Stomach smooth muscle (tissue), 2 donors: ENCODE data around the gene OPA3.

ENCODE experiments used
- H3K27ac ChIP-seq: one replicate; pipeline ENCODE4 v1.7.0; 2013; ENCODE audit warnings: mild to moderate bottlenecking, low read length, inconsistent platforms
- H3K27me3 ChIP-seq, 2 donors: one replicate each; pipeline ENCODE4 v1.7.0; 2013; ENCODE audit warnings: low read length in 2 of 2; ENCODE audit not compliant: insufficient read depth in 2 of 2, control insufficient read depth in 1 of 2
- H3K36me3 ChIP-seq, 2 donors: one replicate each; pipeline ENCODE4 v1.7.0; 2013; ENCODE audit warnings: low read length in 2 of 2; ENCODE audit not compliant: control insufficient read depth in 2 of 2, insufficient read depth in 2 of 2
- H3K4me1 ChIP-seq: one replicate; pipeline ENCODE4 v1.7.0; 2013; ENCODE audit warnings: low read length; ENCODE audit not compliant: control insufficient read depth, insufficient read depth
- H3K4me3 ChIP-seq, 2 donors: one replicate each; pipeline ENCODE4 v1.7.0; 2013; ENCODE audit warnings: low read length in 2 of 2
- H3K9ac ChIP-seq, 2 donors: one replicate each; pipeline ENCODE4 v1.7.0; 2013; ENCODE audit warnings: low read length in 2 of 2, mild to moderate bottlenecking in 1 of 2
- H3K9me3 ChIP-seq, 2 donors: one replicate each; pipeline ENCODE4 v1.7.0; 2013; ENCODE audit warnings: low read length in 2 of 2; ENCODE audit not compliant: control insufficient read depth in 2 of 2
- donor health status: healthy.
- donor health status: Pancreatic carcinoma.

OPA3 gene

DNA sequence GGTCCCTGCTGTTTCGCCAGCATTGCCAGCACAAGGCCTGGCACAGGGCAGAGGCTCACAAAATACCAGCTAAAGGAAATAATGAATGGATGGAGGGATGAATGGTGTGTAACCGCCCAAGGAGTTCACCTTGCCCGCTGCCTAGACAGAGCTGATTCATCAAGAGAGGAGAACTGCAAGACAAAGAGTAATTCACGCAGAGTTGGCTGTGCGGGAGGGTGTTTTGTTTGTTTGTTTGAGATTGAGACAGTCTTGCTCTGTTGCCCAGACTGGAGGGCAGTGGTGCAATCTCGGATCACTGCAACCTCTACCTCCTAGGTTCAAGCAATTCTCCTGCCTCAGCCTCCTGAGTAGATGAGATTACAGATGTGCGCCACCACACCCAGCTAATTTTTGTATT lies 3.0 kb downstream of the OPA3 start:
- Histone ChIP-seq H3K36me3 (no peaks in the 10 kb centered on the region), H3K9me3 (no peaks in the 10 kb centered on the region), H3K27ac (no peak overlapping the region), H3K4me3 (no peak overlapping the region), H3K9ac (no peak overlapping the region), H3K4me1 (peaks cover 18% of the 10 kb centered on the region), H3K27me3 (no peaks in the 10 kb centered on the region)

DNA sequence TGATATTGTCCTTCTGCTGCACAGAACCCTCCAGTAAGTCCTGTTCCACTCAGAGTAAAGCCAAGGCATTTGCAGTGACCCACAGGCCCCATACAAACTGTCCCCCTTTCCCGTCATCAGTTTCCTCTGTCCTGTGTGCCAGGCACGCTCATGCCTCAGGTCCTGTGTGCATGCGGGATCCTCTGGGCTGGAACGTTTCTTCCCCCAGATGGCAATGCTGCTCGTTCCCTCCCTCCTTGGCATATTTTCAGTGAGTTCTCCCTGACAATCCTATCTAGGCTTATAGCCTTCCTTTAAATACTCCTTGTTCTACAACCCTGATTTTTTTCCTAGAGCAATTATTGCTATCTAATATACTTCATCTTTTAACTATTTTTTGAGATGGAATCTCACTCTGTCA lies 5.7 kb downstream of the OPA3 start:
- Histone ChIP-seq H3K9ac (no peak overlapping the region), H3K27ac (no peak overlapping the region), H3K9me3 (no peaks in the 10 kb centered on the region), H3K4me3 (no peak overlapping the region), H3K4me1 (peaks cover 13% of the 10 kb centered on the region), H3K36me3 (peaks cover 0 to 2% of the 10 kb centered on the region in 2 donors), H3K27me3 (no peaks in the 10 kb centered on the region)

DNA sequence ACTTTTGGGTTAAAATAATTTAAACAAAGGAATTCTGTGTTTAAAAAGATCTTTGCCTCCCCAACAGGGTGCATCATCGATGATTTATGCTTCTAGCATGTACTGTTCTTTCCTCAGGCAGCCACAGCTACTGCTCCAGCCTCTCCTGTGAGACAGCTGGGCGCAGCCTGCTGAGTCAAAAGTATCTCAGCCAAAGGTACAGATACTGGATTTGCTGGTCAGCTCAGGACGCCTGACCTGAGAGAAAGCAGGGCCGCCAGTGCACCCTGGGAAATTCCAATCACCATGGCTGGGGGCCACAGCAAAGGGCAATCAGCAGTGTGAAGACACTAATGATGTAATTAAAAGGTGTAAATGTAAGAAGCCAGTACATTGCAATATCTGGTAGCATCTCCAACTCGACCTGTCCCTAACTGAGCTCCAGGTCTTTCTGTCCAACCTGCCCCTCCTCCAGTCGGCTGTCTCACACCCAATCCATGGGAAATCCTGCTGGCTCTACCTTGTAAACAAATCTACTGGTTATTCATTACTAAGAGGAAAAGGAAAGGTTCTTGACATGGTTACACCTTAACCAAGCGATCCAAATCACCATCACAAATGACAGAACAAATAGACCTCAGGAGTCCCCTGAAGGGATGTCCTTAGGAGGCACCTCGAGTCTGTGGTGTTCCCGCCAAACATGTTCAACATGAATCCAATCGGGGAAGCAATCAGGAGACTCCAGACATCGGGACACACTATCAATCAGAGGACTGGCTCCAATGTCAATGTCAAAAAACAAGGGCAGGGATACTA lies 7.3 kb downstream of the OPA3 start:
- H3K36me3 ChIP-seq: peaks cover 2% of the 10 kb centered on the region in 2 donors
- H3K9me3 ChIP-seq: no peaks in the 10 kb centered on the region
- peaks cover 9% of the 10 kb centered on the region for H3K4me1 ChIP-seq
- H3K27ac ChIP-seq: no peak overlapping the region
- no peak overlapping the region for H3K4me3 ChIP-seq
- H3K9ac ChIP-seq: no peak overlapping the region
- no peaks in the 10 kb centered on the region for H3K27me3 ChIP-seq

DNA sequence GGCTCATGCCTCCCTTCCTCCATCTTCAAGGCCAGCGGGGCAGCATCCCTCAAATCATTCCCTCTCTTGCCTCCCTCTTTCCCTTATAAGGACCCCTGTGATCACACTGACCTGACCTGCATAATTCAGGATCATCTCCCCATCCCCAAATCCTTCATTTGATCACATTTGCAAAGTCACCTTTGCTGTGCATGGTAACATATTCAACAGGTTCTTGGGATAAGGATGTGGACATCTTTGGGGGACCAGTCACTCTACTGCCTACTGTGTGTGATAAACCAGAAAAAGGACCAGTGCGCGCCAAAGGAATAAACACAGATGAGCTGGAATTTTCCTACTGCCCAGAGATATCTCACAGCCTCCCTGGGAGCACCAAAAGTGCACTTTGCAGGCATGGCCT lies 7.9 kb downstream of the OPA3 start:
- Histone ChIP-seq H3K36me3 (peaks cover 2% of the 10 kb centered on the region in 2 donors), H3K27me3 (no peaks in the 10 kb centered on the region), H3K27ac (no peak overlapping the region), H3K4me3 (no peak overlapping the region), H3K9me3 (no peaks in the 10 kb centered on the region), H3K4me1 (peaks cover 9% of the 10 kb centered on the region), H3K9ac (no peak overlapping the region)

DNA sequence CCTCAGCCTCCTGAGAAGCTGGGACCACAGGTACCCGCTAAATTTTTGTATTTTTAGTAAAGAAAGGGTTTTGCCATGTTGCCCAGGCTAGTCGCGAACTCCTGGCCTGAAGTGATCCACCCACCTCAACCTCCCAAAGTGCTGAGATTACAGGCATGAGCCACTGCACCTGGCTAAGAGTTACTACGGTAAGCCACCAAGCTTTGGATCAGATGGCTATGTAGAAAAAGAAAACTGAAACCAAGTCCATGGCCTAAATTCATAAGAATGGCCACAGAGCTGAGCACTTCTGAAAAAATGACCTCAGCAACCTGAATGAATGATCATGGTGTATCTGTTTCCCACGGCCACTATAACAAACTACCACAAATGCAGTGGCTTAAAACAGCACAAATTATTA lies 9.4 kb downstream of the OPA3 start:
- Histone ChIP-seq H3K27ac (no peak overlapping the region), H3K36me3 (peaks cover 2% of the 10 kb centered on the region in 2 donors), H3K9me3 (no peaks in the 10 kb centered on the region), H3K27me3 (no peaks in the 10 kb centered on the region), H3K9ac (no peak overlapping the region), H3K4me3 (no peak overlapping the region), H3K4me1 (peaks cover 9% of the 10 kb centered on the region)

DNA sequence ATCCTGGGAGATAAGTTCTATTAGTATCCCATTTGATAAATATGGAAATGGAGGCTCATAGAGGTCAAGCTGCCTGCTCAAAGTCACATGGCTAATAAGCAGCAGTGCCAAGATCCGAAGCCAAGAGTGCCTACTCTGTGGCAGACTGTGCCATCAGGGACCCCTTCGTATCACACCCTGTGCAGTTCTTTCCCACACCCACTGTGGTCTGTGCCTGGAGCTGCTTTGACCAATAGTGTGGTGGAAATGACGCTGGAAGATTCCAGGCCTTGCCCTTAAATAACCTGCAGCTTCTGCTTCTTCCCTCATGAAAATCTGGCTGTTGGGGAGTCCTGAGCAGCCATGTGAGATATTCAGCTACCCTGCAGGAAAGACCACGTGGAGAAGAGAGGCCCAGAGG lies 10.1 kb downstream of the OPA3 start:
- peaks cover 9% of the 10 kb centered on the region for H3K4me1 ChIP-seq
- H3K9me3 ChIP-seq: no peaks in the 10 kb centered on the region
- H3K36me3 ChIP-seq: peaks cover 2% of the 10 kb centered on the region in 2 donors
- no peak overlapping the region for H3K4me3 ChIP-seq
- no peak overlapping the region for H3K27ac ChIP-seq
- no peak overlapping the region for H3K9ac ChIP-seq
- no peaks in the 10 kb centered on the region for H3K27me3 ChIP-seq

DNA sequence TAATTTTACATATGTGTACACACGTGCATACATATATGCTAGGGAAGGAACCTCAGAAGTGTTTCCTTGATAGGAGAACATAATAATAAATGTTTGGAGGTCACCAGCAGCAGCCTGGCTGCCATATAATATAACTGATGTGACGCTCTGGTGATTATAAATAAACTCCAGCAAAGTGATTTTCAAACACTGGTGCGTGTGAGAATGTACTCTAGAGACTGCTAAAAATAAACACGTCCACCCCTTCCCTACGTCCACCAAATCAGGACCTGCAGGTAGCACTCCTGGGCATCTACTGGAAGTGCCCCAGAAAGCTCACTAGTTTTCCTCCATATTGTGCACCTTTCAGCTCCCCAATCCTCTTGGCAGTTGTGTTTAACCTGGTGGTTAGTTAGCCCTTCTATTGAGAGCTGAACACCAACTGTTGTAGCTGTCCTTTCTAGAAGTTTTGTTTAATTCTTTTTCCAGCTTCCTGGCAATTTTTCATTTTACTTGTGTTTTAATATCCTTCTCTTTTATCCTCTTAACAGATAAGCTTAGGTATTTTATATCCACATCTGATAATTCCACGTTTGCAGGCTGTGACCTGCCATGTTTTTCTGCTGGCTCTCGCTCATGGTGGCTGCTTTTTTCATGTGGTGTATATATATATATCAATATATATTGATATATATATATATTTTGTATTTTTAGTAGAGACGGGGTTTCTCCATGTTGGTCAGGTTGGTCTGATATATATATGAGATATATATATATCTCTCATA lies 13.0 kb downstream of the OPA3 start:
- Histone ChIP-seq H3K4me1 (peaks cover 1% of the 10 kb centered on the region), H3K36me3 (peaks cover 2% of the 10 kb centered on the region in 2 donors), H3K4me3 (no peak overlapping the region), H3K27ac (no peak overlapping the region), H3K9ac (no peak overlapping the region), H3K27me3 (no peaks in the 10 kb centered on the region), H3K9me3 (no peaks in the 10 kb centered on the region)

DNA sequence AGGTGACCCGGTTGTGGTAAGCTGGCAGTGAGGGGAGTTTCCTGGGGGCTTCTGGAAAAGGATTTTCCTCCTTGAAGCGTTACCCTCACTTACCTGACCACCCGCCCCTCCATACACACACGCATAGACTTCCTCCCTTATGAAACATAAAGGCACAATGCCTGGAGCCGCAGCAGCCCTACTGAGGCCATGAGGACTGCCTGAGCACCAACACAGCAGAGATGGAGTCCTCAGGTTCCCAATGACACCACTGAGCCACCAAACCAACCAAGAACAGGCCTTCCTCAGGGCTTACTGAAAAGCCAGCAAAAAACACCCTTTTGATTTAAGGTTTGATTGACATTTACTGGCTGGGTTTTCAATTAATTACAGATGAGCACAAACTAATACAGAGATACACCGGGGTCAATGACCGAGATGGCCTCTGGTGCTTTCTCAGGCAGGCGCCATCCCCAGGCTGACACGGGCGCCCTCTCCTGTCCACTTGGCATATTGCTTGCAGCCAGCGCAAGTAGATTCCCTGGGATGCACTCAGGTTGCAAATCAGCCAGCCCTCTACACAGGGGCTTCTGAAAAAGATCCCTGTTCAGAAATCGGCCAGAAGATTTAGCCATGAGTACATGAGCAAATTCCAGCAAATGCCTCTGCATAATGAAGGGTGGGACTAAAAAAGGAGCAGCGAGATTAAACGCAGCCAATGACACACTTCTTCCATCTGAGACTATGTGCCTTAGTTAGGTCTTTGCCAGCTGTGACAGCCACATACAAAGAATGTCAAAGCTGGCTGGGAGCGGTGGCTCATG lies 14.8 kb downstream of the OPA3 start:
- H3K4me1 ChIP-seq: no peaks in the 10 kb centered on the region

DNA sequence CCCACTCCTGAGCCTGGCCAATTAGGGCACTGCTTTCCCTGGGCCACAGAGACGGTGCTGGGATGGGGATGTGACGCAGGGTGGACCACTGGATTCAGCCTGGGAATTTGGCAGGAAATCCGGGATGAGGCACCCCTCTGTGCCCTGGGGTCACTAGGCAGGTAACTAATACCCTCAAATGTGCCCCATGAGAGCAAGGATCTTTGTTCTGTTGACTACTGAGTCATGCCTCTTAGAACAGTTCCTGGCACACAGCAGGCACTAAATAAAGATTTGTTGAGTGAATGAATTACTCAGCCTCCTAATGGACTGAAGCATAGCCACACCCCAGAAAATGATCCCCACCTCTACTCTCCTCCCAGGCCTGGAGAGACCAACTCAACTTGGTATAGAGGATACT lies 15.9 kb downstream of the OPA3 start:
- Histone ChIP-seq H3K4me1 (no peaks in the 10 kb centered on the region), H3K27me3 (no peaks in the 10 kb centered on the region), H3K9ac (no peak overlapping the region), H3K27ac (no peak overlapping the region), H3K9me3 (no peaks in the 10 kb centered on the region), H3K4me3 (no peak overlapping the region), H3K36me3 (peaks cover 0 to 2% of the 10 kb centered on the region in 2 donors)

More for the DNA sequence above, 14.8 kb downstream of the OPA3 start:
- no peaks in the 10 kb centered on the region for H3K9me3 ChIP-seq
- H3K4me3 ChIP-seq: no peak overlapping the region
- H3K27me3 ChIP-seq: no peaks in the 10 kb centered on the region
- peaks cover 2% of the 10 kb centered on the region in 2 donors for H3K36me3 ChIP-seq
- no peak overlapping the region for H3K27ac ChIP-seq
- no peak overlapping the region for H3K9ac ChIP-seq

DNA sequence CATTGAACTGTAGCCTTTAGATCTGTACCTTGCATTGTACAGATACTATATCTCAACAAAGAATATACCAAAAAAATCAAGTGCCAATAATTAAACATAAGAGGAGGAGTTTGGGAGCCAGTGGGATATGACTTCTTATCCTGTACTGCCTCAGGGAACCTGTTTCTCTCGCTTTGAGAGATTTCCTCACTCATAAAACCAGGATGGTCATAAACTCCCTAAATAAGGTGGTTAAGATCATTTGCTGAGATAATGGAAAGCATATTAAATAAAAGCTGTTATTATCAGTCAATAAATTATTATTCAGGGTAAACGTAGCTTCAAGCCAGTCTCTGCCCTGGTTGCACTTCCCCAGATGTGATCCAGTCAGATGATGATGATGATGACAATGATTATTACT lies 17.0 kb downstream of the OPA3 start:
- H3K4me3 ChIP-seq: no peak overlapping the region
- H3K9ac ChIP-seq: no peak overlapping the region
- H3K9me3 ChIP-seq: no peaks in the 10 kb centered on the region
- no peaks in the 10 kb centered on the region for H3K36me3 ChIP-seq
- no peaks in the 10 kb centered on the region for H3K4me1 ChIP-seq
- no peaks in the 10 kb centered on the region for H3K27me3 ChIP-seq
- no peak overlapping the region for H3K27ac ChIP-seq
